A673 (cell line): Measurements from ENCODE around the gene JMJD8.

Experiments
- CTCF ChIP-seq: fragments of 300-800, 200-600 bp; sonication (generic); conservative IDR thresholded peaks from 2 replicates; pipeline ENCODE4 v1.5.1; 2017; ENCODE audit warnings: low read depth, mild to moderate bottlenecking, antibody characterized with exemption, low read length, moderate library complexity, mixed read lengths
- EZH2 ChIP-seq: fragments of 200-600 bp; sonication (generic); IDR thresholded peaks from 2 replicates; pipeline ENCODE4 v1.6.1; 2017; ENCODE audit warnings: borderline replicate concordance, low read depth, mild to moderate bottlenecking, mixed read lengths, antibody characterized with exemption, low read length; ENCODE audit not compliant: poor library complexity, severe bottlenecking

- no peak for TF ChIP-seq CTCF
- no peak for TF ChIP-seq EZH2
Measured at GRCh38 chr16:717450-718245, 33.5 kb upstream of the JMJD8 start.
